Ishikawa (cell line): ENCODE data around the gene TRPM3.

Experiments used
- CEBPB ChIP-seq: IDR thresholded peaks from 2 replicates; pipeline ENCODE4 v1.6.1; 2012
- CREB1 ChIP-seq: IDR thresholded peaks from 2 replicates; pipeline ENCODE4 v1.6.1; 2012; ENCODE audit warnings: low read depth
- EGR1 ChIP-seq: IDR thresholded peaks from 2 replicates; pipeline ENCODE4 v1.6.1; 2012
- EP300 ChIP-seq: IDR thresholded peaks from 2 replicates; pipeline ENCODE4 v1.6.1; 2012; ENCODE audit warnings: borderline replicate concordance
- MAX ChIP-seq: IDR thresholded peaks from 2 replicates; pipeline ENCODE4 v1.6.1; 2012
- NFIC ChIP-seq: IDR thresholded peaks from 2 replicates; pipeline ENCODE4 v1.6.1; 2012
- REST ChIP-seq: IDR thresholded peaks from 2 replicates; pipeline ENCODE4 v1.6.1; 2012; ENCODE audit warnings: low read depth, mild to moderate bottlenecking
- TCF12 ChIP-seq: IDR thresholded peaks from 2 replicates; pipeline ENCODE4 v1.6.1; 2012; ENCODE audit warnings: low read depth
- USF1 ChIP-seq: IDR thresholded peaks from 2 replicates; pipeline ENCODE4 v1.6.1; 2012
- YY1 ChIP-seq: IDR thresholded peaks from 2 replicates; pipeline ENCODE4 v1.6.1; 2012; ENCODE audit warnings: low read depth
- ZBTB7A ChIP-seq: IDR thresholded peaks from 2 replicates; pipeline ENCODE4 v1.6.1; 2012; ENCODE audit warnings: low read depth

GRCh38 chr9:70485273-70485858 lies 636.1 kb downstream of the TRPM3 start:
- TF ChIP-seq TCF12 (no peak), EGR1 (no peak), USF1 (no peak), CREB1 (no peak), REST (no peak), CEBPB (no peak), ZBTB7A (no peak), NFIC (no peak), EP300 (no peak), YY1 (no peak), MAX (no peak)
